ENCODE data around the gene LY86.

LY86 gene

GRCh38 chr6:6620766-6621425, 32.4 kb downstream of the LY86 start:
- DNase-seq, result no peak

- no peak for DNase-seq
Observed at GRCh38 chr6:6622501-6622900, 34.0 kb downstream of the LY86 start.

- no peak for DNase-seq
Observed at GRCh38 chr6:6623553-6623952, 35.0 kb downstream of the LY86 start.

- no peak for DNase-seq
Observed at GRCh38 chr6:6624269-6624990, 35.9 kb downstream of the LY86 start.

- DNase-seq, result no peak
Observed at GRCh38 chr6:6626187-6626586, 37.7 kb downstream of the LY86 start.

GRCh38 chr6:6629402-6629801, 40.9 kb downstream of the LY86 start:
- no peak for DNase-seq

- DNase-seq, result no peak
Observed at GRCh38 chr6:6631053-6631452, 42.5 kb downstream of the LY86 start.

- DNase-seq, result no peak
Observed at GRCh38 chr6:6631534-6632276, 43.2 kb downstream of the LY86 start.

GRCh38 chr6:6633898-6634734, 45.6 kb downstream of the LY86 start:
- no peak for DNase-seq

GRCh38 chr6:6634735-6635075, 46.2 kb downstream of the LY86 start:
- no peak for DNase-seq

- no peak for DNase-seq
Observed at GRCh38 chr6:6635291-6635690, 46.8 kb downstream of the LY86 start.

- no peak for DNase-seq
Observed at GRCh38 chr6:6635869-6636268, 47.3 kb downstream of the LY86 start.

GRCh38 chr6:6639572-6639971, 51.1 kb downstream of the LY86 start:
- DNase-seq, result no peak

- DNase-seq, result no peak
Observed at GRCh38 chr6:6640926-6641325, 52.4 kb downstream of the LY86 start.

- DNase-seq, result no peak
Observed at GRCh38 chr6:6643398-6643797, 54.9 kb downstream of the LY86 start.

- DNase-seq, result no peak
Observed at GRCh38 chr6:6645261-6645917, 56.9 kb downstream of the LY86 start.

GRCh38 chr6:6646384-6646783, 57.9 kb downstream of the LY86 start:
- DNase-seq, result no peak

- no peak for DNase-seq
Observed at GRCh38 chr6:6646859-6647258, 58.3 kb downstream of the LY86 start.

GRCh38 chr6:6648692-6649343, 60.3 kb downstream of the LY86 start:
- no peak for DNase-seq

GRCh38 chr6:6649824-6650349, 61.4 kb downstream of the LY86 start:
- DNase-seq, result no peak

- DNase-seq, result no peak
Observed at GRCh38 chr6:6650839-6651238, 62.3 kb downstream of the LY86 start.

Measured in hypothalamus (tissue), 51 donors.